CD4-positive, alpha-beta T cell treated with Interleukin-17A for 1 hour (primary cell): ENCODE measurements around the gene ILDR1.

ENCODE experiments used
- DNase-seq: peaks from one replicate; pipeline ENCODE4 v3.0.0-alpha.2; 2020

ILDR1 gene

GRCh38 chr3:121992601-121993560 is 29.2 kb downstream of the ILDR1 start:
- no peak for DNase-seq

DNA sequence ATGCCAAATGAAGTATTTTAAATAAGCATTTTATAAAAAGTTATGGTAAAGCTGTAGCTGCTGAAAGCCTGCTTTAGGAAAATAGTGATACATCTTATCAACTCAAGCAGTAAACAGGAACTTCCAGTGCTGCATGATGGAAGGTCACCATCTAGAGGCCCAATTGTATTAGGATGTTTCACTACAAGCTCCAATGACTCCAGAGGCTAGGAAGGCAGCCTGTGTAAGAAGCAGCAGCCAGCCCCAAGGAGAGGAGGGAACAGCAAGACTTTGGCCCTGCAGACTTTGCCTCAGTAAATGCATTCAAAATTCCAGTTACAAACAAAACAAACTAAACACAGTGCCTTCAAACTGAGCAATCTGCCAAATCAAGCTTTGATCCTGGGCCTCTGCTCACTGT is 32.1 kb downstream of the ILDR1 start:
- DNase-seq: no peak

- DNase-seq: no peak
Observed at GRCh38 chr3:121988146-121988545, 33.9 kb downstream of the ILDR1 start.

- no peak for DNase-seq
Observed at GRCh38 chr3:121985846-121986245, 36.2 kb downstream of the ILDR1 start.

- DNase-seq: no peak
Observed at GRCh38 chr3:121981473-121981872, 40.6 kb downstream of the ILDR1 start.

- DNase-seq: no peak
Observed at GRCh38 chr3:121980450-121980796, 41.6 kb downstream of the ILDR1 start.

DNA sequence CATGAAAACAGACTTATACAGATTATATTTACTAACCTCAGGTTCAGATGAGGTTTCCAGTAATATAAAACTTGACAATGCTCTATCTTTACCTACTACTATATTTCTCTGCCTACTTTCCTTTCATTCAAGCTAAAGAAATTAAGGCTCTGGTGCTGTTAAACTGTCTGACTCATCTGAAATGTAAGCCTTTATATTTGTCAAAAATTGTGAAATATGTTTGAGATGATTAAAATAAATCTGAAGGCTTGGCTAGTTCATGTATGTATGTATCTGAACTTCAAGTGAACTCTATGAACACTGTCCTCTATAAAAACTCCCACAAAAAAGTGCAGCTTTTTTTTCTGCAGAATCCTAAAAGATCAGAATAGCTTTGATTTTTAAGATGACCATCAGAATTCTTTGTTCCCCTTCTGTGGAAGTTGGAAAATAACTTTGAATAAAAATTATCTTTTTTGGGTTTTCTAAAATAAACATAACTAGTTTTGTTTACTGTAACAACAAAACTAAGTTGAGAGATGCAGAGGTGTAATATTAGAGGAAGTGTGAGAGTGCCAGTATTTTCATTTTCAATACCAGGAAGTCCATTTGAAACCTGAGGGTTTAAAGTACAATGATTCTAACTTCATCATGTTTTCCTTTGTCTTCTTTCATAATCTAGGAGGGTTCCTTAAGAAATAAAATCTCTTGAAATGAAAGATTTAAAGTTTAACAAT is 42.2 kb downstream of the ILDR1 start:
- DNase-seq: no peak

DNA sequence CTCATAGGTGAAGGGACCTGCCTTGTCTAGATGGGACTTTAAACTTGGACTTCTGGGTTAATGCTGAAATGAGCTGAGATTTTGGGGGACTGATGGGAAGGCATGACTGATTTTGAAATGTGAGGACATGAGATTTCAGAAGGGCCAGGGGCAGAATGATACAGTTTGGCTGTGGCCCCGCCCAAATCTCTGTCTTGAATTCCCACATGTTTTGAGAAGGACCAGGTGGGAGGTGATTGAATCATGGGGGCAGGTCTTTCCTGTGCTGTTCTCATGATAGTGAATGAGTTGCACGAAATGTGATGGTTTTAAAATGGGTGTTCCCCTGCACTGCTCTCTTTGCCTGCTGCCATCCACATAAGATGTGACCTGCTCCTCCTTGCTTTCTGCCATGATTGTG is 42.8 kb downstream of the ILDR1 start:
- DNase-seq: no peak

DNA sequence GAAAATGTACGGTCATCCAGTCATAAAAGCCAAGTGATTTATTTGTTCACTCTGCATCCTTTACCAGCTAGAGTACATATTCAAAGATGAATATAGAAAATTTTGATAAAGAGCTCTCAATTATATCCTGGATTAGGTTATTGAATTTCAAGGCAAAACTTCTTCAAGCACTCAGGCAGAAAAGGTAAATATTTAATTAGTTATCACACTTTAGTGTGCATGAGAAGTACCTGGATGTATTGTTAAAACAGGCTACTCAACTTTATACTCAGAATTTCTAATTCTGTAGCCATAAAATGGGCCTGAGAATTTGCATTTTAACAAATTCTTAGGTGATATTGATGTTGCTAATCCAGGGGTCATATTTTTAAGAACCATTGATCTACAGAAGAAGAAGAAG is 45.3 kb downstream of the ILDR1 start:
- no peak for DNase-seq

GRCh38 chr3:121975702-121976302 is 46.2 kb downstream of the ILDR1 start:
- DNase-seq: no peak

DNA sequence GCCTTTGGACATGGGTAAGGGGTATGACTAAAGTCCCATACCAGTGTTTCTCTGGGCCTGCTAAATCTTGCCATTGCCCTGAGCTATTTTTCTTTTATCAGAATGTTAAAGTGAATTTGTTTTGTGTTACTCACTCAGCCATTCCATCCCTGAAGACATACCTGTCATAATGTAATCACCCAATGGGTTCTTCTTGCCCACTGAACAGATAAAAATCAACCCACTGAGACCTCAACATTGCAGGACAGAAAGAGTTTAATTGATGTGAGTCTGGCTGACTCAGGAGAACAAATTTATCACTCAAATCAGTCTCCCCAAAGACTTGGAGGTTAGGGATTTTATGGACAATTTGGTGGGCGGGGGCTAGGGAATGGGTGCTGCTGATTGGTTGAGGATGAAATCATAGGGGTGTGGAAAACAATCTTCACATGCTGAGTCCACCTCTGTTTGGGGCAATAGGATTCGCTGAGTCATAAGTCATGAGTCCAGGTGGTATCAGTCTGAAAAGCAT is 47.4 kb downstream of the ILDR1 start:
- no peak for DNase-seq

- DNase-seq: no peak
Observed at GRCh38 chr3:121970047-121970446, 52.0 kb downstream of the ILDR1 start.

DNA sequence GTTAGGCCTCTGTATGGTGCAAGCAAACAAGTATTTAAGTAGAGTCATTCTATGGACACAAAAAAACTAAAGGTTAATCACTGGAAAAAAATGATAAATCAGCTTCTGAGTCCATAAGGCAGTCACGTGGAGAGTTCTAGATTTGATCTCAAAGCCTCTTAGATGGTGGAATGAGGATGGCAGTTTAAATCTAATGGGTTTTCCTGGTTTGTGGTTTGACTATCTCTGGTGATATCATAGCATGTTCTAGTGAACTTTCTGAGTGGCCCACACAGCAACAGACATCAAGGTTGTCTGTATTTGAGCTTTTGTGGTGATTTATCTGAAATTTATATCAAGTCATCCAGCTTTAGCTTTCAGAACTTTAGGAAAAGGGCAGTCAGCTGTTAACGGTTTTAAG is 52.4 kb downstream of the ILDR1 start:
- DNase-seq: no peak

- no peak for DNase-seq
Observed at GRCh38 chr3:121963608-121964007, 58.4 kb downstream of the ILDR1 start.

DNA sequence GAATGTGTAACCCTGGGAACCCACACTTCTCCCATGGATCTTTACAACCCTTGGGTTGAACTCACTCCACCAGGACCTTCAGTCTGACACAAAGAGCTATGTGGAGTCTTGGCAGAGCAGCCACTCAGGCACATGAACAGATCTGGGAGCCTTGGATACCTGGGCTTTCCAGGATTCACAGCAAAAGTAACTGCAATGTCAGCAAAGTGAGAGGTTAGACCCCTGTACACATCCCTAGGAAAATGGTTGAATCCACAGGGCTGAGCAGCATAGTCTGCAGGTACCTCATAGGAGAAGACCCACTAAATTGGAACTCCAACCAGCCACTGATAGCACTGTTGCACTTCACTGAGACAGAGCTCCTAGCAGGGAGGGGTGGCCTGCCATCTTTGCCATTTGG is 59.6 kb downstream of the ILDR1 start:
- no peak for DNase-seq

DNA sequence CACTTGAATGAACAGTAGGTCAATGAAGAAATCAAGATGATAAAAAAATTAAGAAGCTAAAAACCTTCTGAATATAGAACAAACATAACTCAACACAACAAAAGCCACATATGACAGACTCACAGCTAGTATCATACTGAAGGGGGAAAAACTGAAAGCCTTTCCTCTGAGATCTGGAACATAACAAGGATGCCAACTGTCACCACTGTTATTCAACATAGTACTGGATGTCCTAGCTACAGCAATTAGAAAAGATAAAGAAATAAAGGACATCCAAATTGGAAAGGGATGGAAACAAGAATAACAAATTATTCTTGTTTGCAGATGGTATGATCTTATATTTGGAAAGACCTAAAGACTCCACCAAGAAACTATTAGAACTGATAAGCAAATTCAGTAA is 60.8 kb downstream of the ILDR1 start:
- DNase-seq: no peak

DNA sequence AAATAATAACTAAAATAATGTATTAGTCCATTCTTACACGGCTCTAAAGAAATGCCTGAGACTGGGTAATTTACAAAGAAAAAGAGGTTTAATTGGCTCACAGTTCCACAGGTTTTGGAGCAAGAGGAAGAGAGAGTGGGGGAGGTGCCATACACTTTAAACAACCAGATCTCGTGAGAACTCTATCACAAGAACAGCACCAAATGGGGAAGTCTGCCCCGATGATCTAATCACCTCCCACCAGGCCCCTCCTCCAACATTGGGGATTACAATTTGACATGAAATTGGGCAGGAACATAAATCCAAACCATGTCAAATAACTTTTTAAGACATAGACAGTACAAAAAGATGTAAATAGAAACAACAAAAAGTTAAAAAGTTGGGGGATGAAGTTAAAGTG is 63.2 kb downstream of the ILDR1 start:
- DNase-seq: no peak

GRCh38 chr3:121957674-121958415 is 64.2 kb downstream of the ILDR1 start:
- DNase-seq: no peak

DNA sequence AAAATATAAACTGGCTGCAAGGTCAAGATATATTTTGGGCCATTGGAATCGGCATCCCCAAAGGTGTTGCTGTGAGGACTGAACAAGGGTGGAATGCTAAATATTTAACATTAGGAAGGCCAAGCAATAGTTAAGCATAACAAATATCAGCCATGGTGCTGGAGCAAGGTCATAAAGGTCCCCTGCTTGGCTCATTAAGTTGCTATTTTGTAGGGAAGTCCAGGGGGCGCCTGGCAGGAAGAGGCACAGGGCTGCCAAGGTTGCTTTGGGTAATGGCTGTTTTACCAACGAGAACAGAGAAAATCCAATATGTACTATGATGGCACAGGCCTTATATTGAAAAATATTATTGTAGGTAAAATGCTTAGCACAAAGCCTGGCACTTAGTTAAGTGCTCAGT is 65.7 kb downstream of the ILDR1 start:
- DNase-seq: no peak

DNA sequence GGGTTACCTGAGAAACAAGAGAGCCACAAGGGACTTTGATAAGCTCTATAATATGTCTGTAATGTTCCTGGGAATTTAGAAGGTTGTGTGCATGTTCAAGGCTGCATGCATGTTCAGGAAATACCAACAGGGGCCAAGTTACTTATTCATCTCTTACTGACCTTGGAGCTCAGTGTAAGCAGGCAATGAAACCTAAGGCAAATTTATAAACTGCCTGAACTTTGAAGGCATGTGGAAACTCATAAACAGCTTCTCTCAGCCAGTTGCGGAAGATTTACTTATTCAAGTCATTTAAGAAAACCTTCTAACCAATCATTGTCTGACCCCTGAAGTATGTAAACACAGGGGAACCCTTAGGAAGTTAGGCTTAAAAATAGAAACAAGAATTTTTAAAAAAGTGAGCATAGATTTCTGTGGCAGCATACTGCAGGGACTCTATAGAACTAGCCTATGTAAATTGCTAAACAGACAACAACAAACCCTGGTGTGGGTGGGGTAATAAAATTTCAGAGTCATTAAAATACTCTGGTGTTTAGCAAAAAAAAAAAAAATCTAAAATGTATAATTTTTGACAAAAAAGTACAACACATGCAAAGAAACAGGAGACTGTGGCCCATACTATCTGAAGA is 70.6 kb downstream of the ILDR1 start:
- no peak for DNase-seq

- DNase-seq: no peak
Observed at GRCh38 chr3:121948641-121949040, 73.4 kb downstream of the ILDR1 start.

DNA sequence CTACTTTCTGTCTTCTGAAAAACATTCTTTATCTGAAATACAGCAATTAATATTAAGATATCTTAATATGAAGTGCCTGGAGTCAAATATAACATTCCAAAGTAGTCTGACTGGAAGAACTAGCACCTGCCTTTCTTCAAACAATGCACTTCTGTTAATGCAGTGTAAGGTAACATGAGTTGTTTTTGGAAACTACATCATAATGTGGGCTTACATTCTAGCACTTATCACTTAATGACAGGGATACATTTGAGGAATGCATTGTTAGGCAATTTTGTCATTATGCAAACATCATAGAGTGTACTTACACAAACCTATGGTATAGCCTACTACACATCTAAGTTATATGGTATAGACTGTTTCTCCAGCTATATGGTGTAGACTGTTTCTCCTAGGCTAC is 78.6 kb downstream of the ILDR1 start:
- DNase-seq: no peak
